NCI-H748 treated with DMSO at 0.1 percent for 48 hours (cell line): Measurements from ENCODE around the gene SFT2D2.
A peak's percentile ranks its signal among the peaks of the same experiment; 100 is the strongest.

ENCODE experiments used
- DNase-seq: peaks from one replicate; lab custom pipeline; 2025; lab: John Stamatoyannopoulos, UW

Gene SFT2D2

GRCh38 chr1:168223261-168223660 is 2.5 kb upstream of the SFT2D2 start:
- DNase-seq: no peak

- no peak for DNase-seq
These were observed 1.9 kb upstream of the SFT2D2 start for GRCh38 chr1:168223681-168224540.

GRCh38 chr1:168224991-168225390 is 813 bp upstream of the SFT2D2 start:
- DNase-seq: no peak

- peak; percentile 33 for DNase-seq
These were observed 1.8 kb downstream of the SFT2D2 start for GRCh38 chr1:168227620-168228019.

GRCh38 chr1:168229893-168230292 is 4.1 kb downstream of the SFT2D2 start:
- no peak for DNase-seq

- no peak for DNase-seq
These were observed 4.9 kb downstream of the SFT2D2 start for GRCh38 chr1:168230709-168231108.

- DNase-seq: peak; percentile 43
These were observed 9.2 kb downstream of the SFT2D2 start for GRCh38 chr1:168234846-168235547.

- no peak for DNase-seq
These were observed 9.7 kb downstream of the SFT2D2 start for GRCh38 chr1:168235548-168235885.

GRCh38 chr1:168235937-168236336 is 10.1 kb downstream of the SFT2D2 start:
- DNase-seq: no peak

- DNase-seq: no peak
These were observed 11.2 kb downstream of the SFT2D2 start for GRCh38 chr1:168236836-168237611.

- DNase-seq: no peak
These were observed 17.4 kb downstream of the SFT2D2 start for GRCh38 chr1:168243198-168243597.

- DNase-seq: no peak
These were observed 17.9 kb downstream of the SFT2D2 start for GRCh38 chr1:168243636-168244212.

- DNase-seq: no peak
These were observed 19.2 kb downstream of the SFT2D2 start for GRCh38 chr1:168245042-168245441.

GRCh38 chr1:168246506-168246905 is 20.7 kb downstream of the SFT2D2 start:
- no peak for DNase-seq

- no peak for DNase-seq
These were observed 26.5 kb downstream of the SFT2D2 start for GRCh38 chr1:168252204-168252733.

- DNase-seq: no peak
These were observed 30.4 kb downstream of the SFT2D2 start for GRCh38 chr1:168256164-168256563.

- no peak for DNase-seq
These were observed 31.6 kb downstream of the SFT2D2 start for GRCh38 chr1:168257397-168257796.

- no peak for DNase-seq
These were observed 33.8 kb downstream of the SFT2D2 start for GRCh38 chr1:168259567-168259966.

GRCh38 chr1:168260393-168260792 is 34.6 kb downstream of the SFT2D2 start:
- DNase-seq: peak; percentile 80

GRCh38 chr1:168261390-168261789 is 35.6 kb downstream of the SFT2D2 start:
- no peak for DNase-seq

GRCh38 chr1:168263130-168263529 is 37.3 kb downstream of the SFT2D2 start:
- no peak for DNase-seq

- DNase-seq: no peak
These were observed 38.5 kb downstream of the SFT2D2 start for GRCh38 chr1:168264296-168264695.
